Measurements from ENCODE around the gene TMEM61.

GRCh38 chr1:55012661-55013060 is 32.2 kb downstream of the TMEM61 start:
- no peak for TF ChIP-seq CTCF (IDR thresholded peaks at IDR 0.05)
- no peak for TF ChIP-seq FOSL2 (IDR thresholded peaks at IDR 0.05; ENCODE audit: borderline replicate concordance, low read depth)
- TF ChIP-seq NRF1 (IDR thresholded peaks at IDR 0.05; ENCODE audit: low read depth, low read length): no peak
- TF ChIP-seq EZH2phosphoT487 (IDR thresholded peaks at IDR 0.05; ENCODE audit: borderline replicate concordance, low read depth): no peak
- TF ChIP-seq SIN3A (IDR thresholded peaks at IDR 0.05; ENCODE audit: borderline replicate concordance, low read depth, low read length): no peak
- TF ChIP-seq SMC3 (IDR thresholded peaks at IDR 0.05; ENCODE audit: low read depth, low read length): no peak
- no peak for TF ChIP-seq JUND (IDR thresholded peaks at IDR 0.05)
- TF ChIP-seq TAF1 (IDR thresholded peaks at IDR 0.05; ENCODE audit: borderline replicate concordance, low read depth, low read length): no peak
- TF ChIP-seq GATA2 (CRISPR knock-in tag; IDR thresholded peaks at IDR 0.05): no peak
- TF ChIP-seq, protein P1, sequence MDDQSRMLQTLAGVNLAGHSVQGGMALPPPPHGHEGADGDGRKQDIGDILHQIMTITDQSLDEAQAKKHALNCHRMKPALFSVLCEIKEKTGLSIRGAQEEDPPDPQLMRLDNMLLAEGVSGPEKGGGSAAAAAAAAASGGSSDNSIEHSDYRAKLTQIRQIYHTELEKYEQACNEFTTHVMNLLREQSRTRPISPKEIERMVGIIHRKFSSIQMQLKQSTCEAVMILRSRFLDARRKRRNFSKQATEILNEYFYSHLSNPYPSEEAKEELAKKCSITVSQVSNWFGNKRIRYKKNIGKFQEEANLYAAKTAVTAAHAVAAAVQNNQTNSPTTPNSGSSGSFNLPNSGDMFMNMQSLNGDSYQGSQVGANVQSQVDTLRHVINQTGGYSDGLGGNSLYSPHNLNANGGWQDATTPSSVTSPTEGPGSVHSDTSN (IDR thresholded peaks at IDR 0.05): no peak

Data from SK-N-SH (cell line).